GM18909 (cell line): ENCODE measurements around the gene IL31.
"Not testable (repeated sequence)": the region's sequence is repeated elsewhere in the genome, so short reads cannot be mapped to it uniquely, and the experiment has no call there.

Experiments used
- ATAC-seq: cut with Tn5 transposase; IDR thresholded peaks from one replicate; pipeline ENCODE4 v1.9.1; 2021; ENCODE audit warnings: mild to moderate bottlenecking; ENCODE audit not compliant: unreplicated experiment, poor library complexity

The IL31 gene

DNA sequence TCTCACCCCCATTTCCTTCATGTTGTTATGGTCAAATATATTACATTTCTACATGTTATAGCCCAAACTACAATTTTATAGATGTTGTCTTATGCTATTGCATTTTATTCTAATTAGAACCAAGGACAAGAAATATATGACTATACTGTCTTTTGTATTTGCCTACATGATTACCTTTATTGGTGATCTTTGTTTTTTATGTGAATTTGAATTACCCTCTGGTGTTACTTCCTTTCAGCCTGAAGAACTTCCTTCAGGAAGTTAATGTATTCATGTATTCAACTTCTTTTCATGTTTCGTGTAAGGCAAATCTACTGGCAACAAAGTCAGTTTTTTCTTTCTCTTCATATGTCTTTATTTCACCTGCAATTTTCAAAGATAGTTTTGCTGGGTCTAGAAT lies 20.8 kb upstream of the IL31 start:
- ATAC-seq, result no peak

DNA sequence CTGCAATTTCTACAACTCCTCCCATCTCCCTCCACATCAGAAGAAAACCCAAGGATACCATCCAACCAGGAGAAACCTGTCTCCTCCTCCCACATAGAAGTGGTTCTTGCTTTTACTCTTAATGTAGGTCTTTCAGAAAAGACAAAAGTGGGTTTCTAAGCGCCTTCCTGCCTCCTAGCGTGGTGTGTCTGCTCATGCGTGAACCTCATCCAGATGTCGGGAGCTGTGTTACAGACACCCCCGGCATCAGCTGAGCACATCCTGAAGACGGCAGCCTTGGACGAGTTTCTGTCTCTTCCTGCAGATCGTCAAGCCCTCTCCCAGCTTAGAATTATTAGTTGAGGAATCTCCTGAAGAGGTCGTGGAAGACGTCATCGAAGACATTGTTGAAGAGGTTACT lies 18.4 kb upstream of the IL31 start:
- ATAC-seq, result no peak

GRCh38 chr12:122190842-122191668 lies 17.0 kb upstream of the IL31 start:
- no peak for ATAC-seq

DNA sequence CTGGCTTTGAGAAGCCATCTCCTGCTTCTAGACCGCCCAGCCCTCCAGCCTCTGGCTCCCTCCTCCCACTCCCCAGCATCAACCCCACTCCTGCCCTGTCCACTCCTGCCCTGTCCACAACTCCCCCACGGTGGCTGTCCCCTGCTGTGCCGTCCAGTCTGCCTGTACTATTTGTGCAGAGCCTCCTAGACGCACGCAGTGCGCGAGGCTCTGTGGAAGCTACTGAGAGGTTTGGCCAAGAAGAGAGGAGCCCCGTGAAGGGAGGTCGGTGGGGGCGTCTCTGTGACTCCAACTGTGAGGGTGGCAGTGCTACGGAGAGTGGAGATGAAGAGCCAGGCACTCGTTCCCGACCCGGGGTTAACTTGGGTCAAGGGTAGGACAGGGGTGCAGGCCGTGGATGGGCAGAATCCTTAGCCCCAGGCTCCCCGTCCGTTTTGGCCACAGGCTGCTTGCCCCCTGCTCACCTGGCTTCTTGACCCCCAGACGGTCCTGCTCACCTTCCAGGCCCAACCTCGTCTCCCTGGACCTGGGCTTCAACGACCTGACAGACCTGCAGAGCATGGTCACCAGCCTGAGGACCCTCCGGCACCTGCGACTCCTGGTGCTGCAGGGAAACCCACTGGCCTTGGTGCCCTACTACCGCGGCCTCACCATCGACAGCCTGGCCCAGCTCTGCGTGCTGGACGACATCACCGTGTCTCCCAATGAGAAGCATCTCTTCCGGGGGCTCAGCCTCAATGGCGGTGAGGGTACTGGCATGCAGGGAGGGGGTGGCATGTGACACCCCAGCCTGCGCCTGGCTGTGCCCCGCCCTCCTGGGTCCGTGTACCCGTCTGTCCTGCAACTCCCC lies 15.8 kb upstream of the IL31 start:
- ATAC-seq, result no peak

DNA sequence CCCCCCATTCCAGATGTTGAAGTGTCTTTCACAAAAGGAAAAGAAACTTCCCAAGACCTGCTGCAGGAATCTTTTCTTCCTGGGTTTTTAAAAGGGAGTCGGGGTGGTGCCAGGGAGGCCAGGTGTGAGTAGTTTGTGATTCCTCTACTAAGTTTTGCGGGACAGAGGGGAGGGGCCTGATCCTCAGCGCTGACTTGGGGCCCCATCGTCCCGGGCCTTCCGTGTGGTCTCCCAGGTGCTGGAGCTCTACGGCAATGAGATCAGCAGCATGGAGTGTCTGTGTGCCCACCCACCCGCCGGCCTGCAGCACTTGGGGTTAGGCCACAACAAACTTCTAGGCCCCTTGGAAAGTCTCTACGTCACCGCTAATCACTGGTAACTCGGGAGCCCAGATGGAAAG lies 13.4 kb upstream of the IL31 start:
- no peak for ATAC-seq

- ATAC-seq, result no peak
These were observed 11.6 kb upstream of the IL31 start for GRCh38 chr12:122185494-122186082.

DNA sequence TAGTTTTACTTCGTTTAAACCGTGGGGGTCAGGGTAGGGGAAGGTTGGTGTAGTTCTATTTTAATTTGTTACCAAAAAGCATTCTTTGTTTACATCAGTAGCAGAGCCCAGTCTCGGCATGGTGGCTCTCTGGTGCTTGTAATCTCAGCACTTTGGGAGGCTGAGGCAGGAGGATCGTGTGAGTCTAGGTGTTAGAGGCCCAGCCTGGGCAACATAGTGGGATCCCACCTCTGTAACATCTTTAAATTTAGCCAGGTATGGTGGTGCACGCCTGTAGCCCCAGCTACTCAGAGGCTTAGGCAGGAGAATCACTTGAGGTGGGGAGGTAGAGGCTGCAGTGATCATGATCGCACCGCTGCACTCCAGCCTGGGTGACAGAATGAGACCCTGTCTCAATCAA lies 11.1 kb upstream of the IL31 start:
- no peak for ATAC-seq

DNA sequence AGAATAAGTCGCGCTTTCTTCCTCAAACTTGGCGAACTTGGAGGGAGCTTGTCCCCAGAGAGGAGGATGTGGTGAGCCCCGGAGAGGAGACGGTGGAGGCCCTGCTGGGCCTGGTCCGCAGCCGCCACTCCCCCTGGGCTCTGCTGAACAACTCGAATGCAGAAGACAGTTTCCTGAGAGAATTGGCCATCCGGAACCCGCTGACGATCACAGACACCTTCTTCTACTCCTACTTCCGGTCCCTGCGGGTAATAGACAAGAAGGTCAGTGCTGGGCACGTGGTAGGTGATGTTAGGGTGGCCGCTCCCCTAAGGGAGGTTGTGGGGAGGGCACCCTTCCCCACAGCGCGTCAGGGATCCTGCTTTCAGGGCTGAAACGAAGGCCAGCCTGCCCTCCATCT lies 10.5 kb upstream of the IL31 start:
- ATAC-seq, result no peak

- ATAC-seq, result no peak
These were observed 9.5 kb upstream of the IL31 start for GRCh38 chr12:122183588-122183940.

DNA sequence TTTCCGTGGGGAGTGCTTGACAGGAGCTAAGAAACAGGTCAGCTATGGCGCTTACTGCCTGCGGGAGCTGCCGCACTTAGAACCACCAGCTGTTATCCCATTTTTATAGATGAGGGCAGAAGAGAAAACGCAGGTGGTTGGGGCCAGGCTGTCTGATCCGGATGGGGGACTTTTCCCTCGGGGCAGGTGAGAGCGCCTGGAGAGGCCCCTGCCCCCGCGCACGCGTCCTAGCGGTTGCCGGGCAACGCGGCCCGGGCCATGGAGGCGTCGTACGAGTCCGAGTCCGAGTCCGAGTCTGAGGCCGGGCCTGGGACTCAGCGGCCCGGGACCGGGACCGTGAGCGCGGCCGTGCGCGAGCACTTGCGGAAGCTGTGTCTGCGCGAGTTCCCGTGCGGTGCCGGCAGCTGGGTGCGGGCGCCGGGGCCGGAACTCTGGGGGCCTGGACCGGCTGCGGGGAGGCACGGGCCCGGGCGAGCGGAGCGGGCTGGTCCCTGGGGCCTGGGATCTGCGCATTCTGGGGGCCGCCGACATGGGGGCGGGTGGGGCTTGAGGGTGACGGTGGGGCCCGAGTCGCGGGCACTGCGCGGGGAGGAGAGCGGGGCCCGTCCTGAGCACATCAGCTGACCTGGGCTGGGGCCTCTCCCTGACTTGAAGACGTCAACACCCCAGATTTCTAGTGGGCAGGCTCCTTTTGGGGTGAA lies 9.0 kb upstream of the IL31 start, which contains the start of gene LRRC43:
Gene LRRC43, plus strand, starts transcription at position 237 of the 701 bp plus-strand sequence. Its CDS starts 22 bp downstream, at position 259.
- no peak for ATAC-seq

DNA sequence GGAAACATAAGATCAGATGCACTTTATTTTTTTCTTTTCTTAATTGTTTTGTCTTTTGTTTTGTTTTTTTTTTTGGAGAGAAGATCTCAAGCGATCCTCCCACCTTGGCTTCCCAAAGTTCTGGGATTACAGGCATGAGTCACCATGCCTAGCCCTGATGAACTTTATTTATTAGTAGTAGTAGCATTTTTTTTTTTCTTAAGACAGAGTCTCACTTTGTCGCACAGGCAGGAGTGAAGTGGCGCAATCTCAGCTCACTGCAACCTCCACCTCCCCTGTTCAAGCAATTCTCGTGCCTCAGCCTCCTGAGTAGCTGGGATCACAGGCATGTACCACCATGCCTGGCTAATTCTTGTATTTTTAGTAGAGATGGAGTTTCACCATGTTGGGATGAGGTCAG lies 2.5 kb upstream of the IL31 start:
- not testable (repeated sequence) for ATAC-seq

GRCh38 chr12:122172262-122172939 lies 1.6 kb downstream of the IL31 start:
- ATAC-seq, result no peak

- ATAC-seq, result no peak
These were observed 2.6 kb downstream of the IL31 start for GRCh38 chr12:122171399-122171798.

GRCh38 chr12:122168492-122168891 lies 5.5 kb downstream of the IL31 start:
- no peak for ATAC-seq

GRCh38 chr12:122167356-122167925 lies 6.6 kb downstream of the IL31 start:
- no peak for ATAC-seq

DNA sequence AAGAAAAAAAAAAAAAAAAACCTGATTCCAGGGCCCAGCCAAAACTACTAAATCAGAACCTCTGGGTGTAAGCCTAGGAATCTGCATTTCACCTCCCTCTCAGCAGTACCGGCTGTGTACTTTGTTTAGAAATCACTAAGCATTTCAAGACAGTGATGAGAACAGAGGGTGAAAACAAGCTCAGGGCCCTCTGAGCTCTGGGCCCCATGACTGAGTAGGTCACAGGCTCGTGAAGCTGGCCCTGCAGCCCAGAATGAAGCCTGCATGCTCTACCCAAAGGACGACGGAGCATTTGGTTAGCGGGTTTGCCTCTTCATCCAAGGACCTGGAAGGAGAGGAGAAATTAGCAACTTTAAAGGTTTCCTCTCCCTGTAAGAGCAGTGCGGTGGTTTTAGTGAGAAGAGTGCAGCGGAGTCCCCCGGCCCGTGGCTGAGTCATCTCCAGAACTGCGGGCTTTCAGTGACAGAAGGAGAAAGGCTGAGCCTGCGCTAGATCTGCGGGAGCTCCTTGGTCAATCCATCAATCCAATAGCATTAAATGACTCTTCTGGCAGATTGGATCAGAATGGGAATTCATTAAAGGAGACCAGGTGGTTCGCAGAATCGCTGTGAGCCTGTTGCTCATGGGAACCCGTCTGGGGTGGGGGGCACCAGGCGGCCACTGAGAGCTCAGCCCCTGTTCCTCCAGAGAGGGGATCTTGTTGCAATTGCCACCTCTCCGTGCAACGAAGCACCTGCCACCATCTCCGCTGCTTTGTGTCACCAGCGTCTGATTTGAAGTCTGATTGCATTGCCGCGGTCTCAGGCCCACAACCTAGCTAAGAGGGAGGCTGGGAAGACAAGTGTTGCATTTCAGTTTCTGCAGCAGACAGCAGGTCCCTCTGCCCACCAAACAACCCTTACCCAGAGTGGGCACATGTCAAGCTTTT lies 7.3 kb downstream of the IL31 start:
- ATAC-seq, result no peak

DNA sequence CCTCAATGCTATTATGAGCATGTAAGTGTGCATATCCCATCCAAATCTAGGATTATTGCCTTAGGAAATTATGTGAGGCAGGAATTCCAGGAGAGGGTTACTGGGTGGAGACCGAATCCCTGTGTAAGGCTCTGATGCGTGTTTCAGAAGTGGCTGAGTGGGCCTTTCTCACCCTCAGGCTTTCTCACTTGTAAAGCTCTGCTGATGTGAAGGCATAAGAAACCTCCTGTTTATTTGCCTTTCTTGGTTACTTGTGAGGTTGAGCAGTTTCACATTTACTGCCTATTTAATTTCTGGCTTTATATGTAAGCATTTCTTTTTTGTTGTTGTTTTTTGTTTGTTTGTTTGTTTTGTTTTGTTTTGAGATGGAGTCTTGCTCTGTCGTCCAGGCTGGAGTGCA lies 11.0 kb downstream of the IL31 start:
- ATAC-seq, result no peak

- no peak for ATAC-seq
These were observed 12.3 kb downstream of the IL31 start for GRCh38 chr12:122161682-122162081.

DNA sequence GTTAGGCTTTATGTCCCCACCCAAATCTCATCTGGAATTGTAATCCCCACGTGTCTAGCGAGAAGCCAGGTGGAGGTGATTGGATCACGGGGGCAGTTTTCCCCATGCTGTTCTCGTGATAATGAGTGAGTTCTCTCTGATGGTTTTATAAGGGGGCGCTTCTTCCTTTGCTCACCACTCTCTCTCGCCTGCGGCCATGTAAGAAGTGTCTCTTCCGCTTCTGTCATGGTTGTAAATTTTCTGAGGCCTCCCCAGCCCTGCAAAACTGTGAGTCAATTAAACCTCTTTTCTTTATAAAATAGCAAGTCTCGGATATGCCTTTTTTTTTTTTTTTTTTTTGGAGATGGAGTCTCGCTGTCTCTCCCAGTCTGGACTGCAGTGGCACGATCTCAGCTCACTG lies 13.3 kb downstream of the IL31 start:
- ATAC-seq, result no peak
